Naive thymus-derived CD4-positive, alpha-beta T cell (primary cell): ENCODE measurements around the gene ATAT1. TPM values are rescaled to one million over a fixed set of nuclear protein-coding genes. Genes with fewer than 3 reads are reported as not detected.

ENCODE experiments used
- ATAC-seq: fragments of 150-1000 bp; cut with Tn5 transposase; 2 replicates; pipeline ENCODE4 v1.10.0; 2021; ENCODE audit warnings: mild to moderate bottlenecking, moderate library complexity
- CTCF ChIA-PET: fragments of 350-600 bp; sonication (Branson Sonifier 250); formaldehyde crosslinking; loops from one replicate; lab custom pipeline; 2021; ENCODE audit warnings: antibody characterized with exemption; lab: Charles Lee
- POLR2A ChIA-PET: fragments of 350-600 bp; sonication (Branson Sonifier 250); formaldehyde crosslinking; loops from one replicate; lab custom pipeline; 2021; ENCODE audit warnings: antibody characterized with exemption, inconsistent platforms; lab: Charles Lee
- DNase-seq, 9 donors: peaks; one replicate each; pipeline versions ENCODE4 v3.0.0 to v3.0.0-alpha.2; 2020 to 2022; ENCODE audit warnings: mixed read lengths in 1 of 9
- H3K27ac ChIP-seq: one replicate; pipeline ENCODE4 v1.7.0; 2013; ENCODE audit warnings: mild to moderate bottlenecking, low read depth, low read length, moderate library complexity
- H3K27me3 ChIP-seq, 2 donors: one replicate each; pipeline ENCODE4 v1.7.0; 2013; ENCODE audit warnings: low read length in 2 of 2, mild to moderate bottlenecking in 2 of 2, moderate library complexity in 2 of 2; ENCODE audit not compliant: control insufficient read depth in 2 of 2, insufficient read depth in 2 of 2
- H3K36me3 ChIP-seq, 3 experiments: 1 replicate in 2 of 3; 2 replicates in 1 of 3; pipeline ENCODE4 v1.7.0; 2013; ENCODE audit warnings: low read length in 3 of 3, mild to moderate bottlenecking in 3 of 3, moderate library complexity in 1 of 3; ENCODE audit not compliant: insufficient read depth in 3 of 3, control insufficient read depth in 2 of 3
- H3K4me1 ChIP-seq, 2 donors: one replicate each; pipeline ENCODE4 v1.7.0; 2013; ENCODE audit warnings: low read length in 2 of 2, mild to moderate bottlenecking in 2 of 2, moderate library complexity in 1 of 2; ENCODE audit not compliant: control insufficient read depth in 2 of 2, insufficient read depth in 2 of 2
- H3K4me3 ChIP-seq: 2 replicates; pipeline ENCODE4 v1.7.0; 2013; ENCODE audit warnings: mild to moderate bottlenecking, low read length
- H3K9me3 ChIP-seq, 3 experiments: 1 replicate in 2 of 3; 2 replicates in 1 of 3; pipeline ENCODE4 v1.7.0; 2013; ENCODE audit warnings: low read length in 3 of 3; ENCODE audit not compliant: control insufficient read depth in 2 of 3
- H3K27ac Mint-ChIP-seq, 9 donors: one replicate each; pipeline ENCODE4 v1.8.0; 2020 to 2022; ENCODE audit warnings: mixed read lengths in 9 of 9, mild to moderate bottlenecking in 8 of 9, moderate library complexity in 5 of 9, inconsistent platforms in 2 of 9
- H3K27me3 Mint-ChIP-seq, 5 donors: one replicate each; pipeline ENCODE4 v1.8.0; 2021 to 2022; ENCODE audit warnings: mixed read lengths in 5 of 5, mild to moderate bottlenecking in 1 of 5
- H3K36me3 Mint-ChIP-seq, 5 donors: one replicate each; pipeline ENCODE4 v1.8.0; 2020 to 2022; ENCODE audit warnings: mixed read lengths in 5 of 5, mild to moderate bottlenecking in 3 of 5, inconsistent platforms in 1 of 5
- H3K4me1 Mint-ChIP-seq, 7 donors: one replicate each; pipeline ENCODE4 v1.8.0; 2020 to 2022; ENCODE audit warnings: mixed read lengths in 7 of 7, mild to moderate bottlenecking in 3 of 7, inconsistent platforms in 1 of 7
- H3K4me3 Mint-ChIP-seq, 10 donors: one replicate each; pipeline ENCODE4 v1.8.0; 2020 to 2022; ENCODE audit warnings: mild to moderate bottlenecking in 10 of 10, mixed read lengths in 10 of 10, moderate library complexity in 6 of 10, inconsistent platforms in 2 of 10
- H3K9me3 Mint-ChIP-seq, 11 donors: one replicate each; pipeline ENCODE4 v1.8.0; 2020 to 2022; ENCODE audit warnings: mixed read lengths in 11 of 11, mild to moderate bottlenecking in 4 of 11, inconsistent platforms in 1 of 11, moderate library complexity in 1 of 11
- intact Hi-C, 2 donors: fragments of 100-400 bp; cut with micrococcal nuclease; formaldehyde crosslinking; loops; one replicate each; pipeline ENCODE4 v1.15.1; 2023
- polyA plus RNA-seq, 2 donors: library from polyadenylated mRNA; unstranded; fragments of 300-500 nt; fragmentation: Illumina TruSeq; gene quantifications; one replicate each; pipeline ENCODE4 v1.2.3, GENCODE V29; 2021
- total RNA-seq, 6 experiments: library from RNA in 5 of 6; stranded (reverse) in 5 of 6; gene quantifications; 1 replicate in 5 of 6; 2 replicates in 1 of 6; pipeline ENCODE4 v1.2.3 and lab custom pipeline; 2021 to 2026

The ATAT1 gene
- total and polyA plus RNA-seq, 7 experiments from 2014 or later: 1.3 to 12.0 (median 9.0) TPM

- DNase-seq (peak in 1 of 9 donors; percentile 27), ATAC-seq (no peak)
- peaks cover 5 to 24% of the 10 kb centered on the region in 2 donors for H3K4me1 ChIP-seq
- Mint-ChIP-seq H3K36me3 (peaks cover 24 to 76% (median 32%) of the 10 kb centered on the region in 5 donors), H3K9me3 (peaks cover 0 to 5% (median 0%) of the 10 kb centered on the region in 11 donors), H3K27me3 (no peaks in the 10 kb centered on the region), H3K4me1 (peaks cover 30 to 46% (median 34%) of the 10 kb centered on the region in 7 donors), H3K27ac (peak overlapping the region; percentile 95 to 99 (median 97)), H3K4me3 (peak overlapping the region; percentile 90 to 100 (median 97))
- intact Hi-C loops: loop anchor here (1.0 to 5.0 kb wide), 12 partner anchors 9 to 676 kb away; partner anchors contain the start of genes GNL1 (in 2 of the 2), MDC1 (in 2 of the 2), MRPS18B (in 2 of the 2) and PPP1R10 (in 2 of the 2)
- POLR2A ChIA-PET: interaction anchor here (0.6 to 15.7 kb wide), 16 partner anchors 9 to 188 kb away, joined by 3 to 499 read pairs (median 8); partner anchors contain the start of genes DHX16, MDC1, MRPS18B and NRM
- H3K4me3 ChIP-seq: peak overlapping the region; percentile 98
- H3K36me3 ChIP-seq: peaks cover 3 to 52% (median 16%) of the 10 kb centered on the region in 3 experiments
- no peaks in the 10 kb centered on the region for H3K9me3 ChIP-seq
- no peaks in the 10 kb centered on the region for H3K27me3 ChIP-seq
- H3K27ac ChIP-seq: peak overlapping the region; percentile 95
- CTCF ChIA-PET: interaction anchor here (0.5 to 8.9 kb wide), 8 partner anchors 38 to 412 kb away, joined by 3 to 304 read pairs (median 4); partner anchors contain the start of genes MDC1 and TUBB
Measured at GRCh38 chr6:30681766-30682142, 55.1 kb downstream of the ATAT1 start.

- H3K36me3 Mint-ChIP-seq: peaks cover 24 to 74% (median 29%) of the 10 kb centered on the region in 5 donors
Measured at GRCh38 chr6:30682143-30683117, 55.8 kb downstream of the ATAT1 start.

GRCh38 chr6:30683183-30683979 lies 56.7 kb downstream of the ATAT1 start:
- Histone ChIP-seq H3K4me3 (peak overlapping the region; percentile 98), H3K36me3 (peaks cover 0 to 43% (median 8%) of the 10 kb centered on the region in 3 experiments), H3K27me3 (no peaks in the 10 kb centered on the region), H3K4me1 (peaks cover 13 to 30% of the 10 kb centered on the region in 2 donors), H3K27ac (peak overlapping the region; percentile 95), H3K9me3 (no peaks in the 10 kb centered on the region)
- Mint-ChIP-seq H3K9me3 (peaks cover 0 to 5% (median 0%) of the 10 kb centered on the region in 11 donors), H3K27ac (peak overlapping the region; percentile 95 to 99 (median 97)), H3K27me3 (no peaks in the 10 kb centered on the region), H3K4me1 (peaks cover 38 to 49% (median 42%) of the 10 kb centered on the region in 7 donors), H3K4me3 (peak overlapping the region; percentile 90 to 100 (median 97)), H3K36me3 (peaks cover 24 to 75% (median 29%) of the 10 kb centered on the region in 5 donors)
- ATAC-seq (no peak), DNase-seq (no peak)
- ChIA-PET POLR2A (interaction anchor here (0.6 to 15.7 kb wide), 19 partner anchors 7 to 205 kb away, joined by 3 to 499 read pairs (median 4); partner anchors contain the start of genes DHX16, MDC1, MRPS18B and NRM), CTCF (interaction anchor here (1.0 to 8.9 kb wide), 2 partner anchors 37 to 55 kb away, joined by 3 to 304 read pairs; partner anchors contain the start of genes MDC1 and TUBB)
- intact Hi-C loops: loop anchor here (2.0 to 5.0 kb wide), 4 partner anchors 127 to 474 kb away; partner anchors contain the start of genes CCHCR1 (in 1 of the 2), GNL1 (in 1 of the 2), PRR3 (in 1 of the 2) and TCF19 (in 1 of the 2)

More at GRCh38 chr6:30682143-30683117, 55.8 kb downstream of the ATAT1 start:
- CTCF ChIA-PET: interaction anchor here (0.5 to 8.9 kb wide), 7 partner anchors 13 to 412 kb away, joined by 3 to 304 read pairs (median 3); partner anchors contain the start of genes MDC1 and TUBB
- DNase-seq: peak; percentile 69 to 93 (median 89)
- intact Hi-C loops: loop anchor here (1.0 to 5.0 kb wide), 12 partner anchors 9 to 675 kb away; partner anchors contain the start of genes GNL1 (in 2 of the 2), MDC1 (in 2 of the 2), MRPS18B (in 2 of the 2) and PPP1R10 (in 2 of the 2)
- peaks cover 5 to 24% of the 10 kb centered on the region in 2 donors for H3K4me1 ChIP-seq
- H3K27me3 ChIP-seq: no peaks in the 10 kb centered on the region
- peak overlapping the region; percentile 98 for H3K4me3 ChIP-seq
- peak; percentile 81 for ATAC-seq
- H3K27ac ChIP-seq: peak overlapping the region; percentile 95
- Mint-ChIP-seq H3K27me3 (no peaks in the 10 kb centered on the region), H3K9me3 (peaks cover 0 to 5% (median 0%) of the 10 kb centered on the region in 11 donors), H3K4me1 (peaks cover 30 to 44% (median 34%) of the 10 kb centered on the region in 7 donors), H3K4me3 (peak overlapping the region; percentile 90 to 100 (median 97)), H3K27ac (peak overlapping the region; percentile 95 to 99 (median 97))
- no peaks in the 10 kb centered on the region for H3K9me3 ChIP-seq
- H3K36me3 ChIP-seq: peaks cover 3 to 49% (median 9%) of the 10 kb centered on the region in 3 experiments
- POLR2A ChIA-PET: interaction anchor here (0.6 to 15.7 kb wide), 20 partner anchors 8 to 206 kb away, joined by 3 to 499 read pairs (median 4); partner anchors contain the start of genes DHX16, MDC1, MRPS18B and NRM

DNA sequence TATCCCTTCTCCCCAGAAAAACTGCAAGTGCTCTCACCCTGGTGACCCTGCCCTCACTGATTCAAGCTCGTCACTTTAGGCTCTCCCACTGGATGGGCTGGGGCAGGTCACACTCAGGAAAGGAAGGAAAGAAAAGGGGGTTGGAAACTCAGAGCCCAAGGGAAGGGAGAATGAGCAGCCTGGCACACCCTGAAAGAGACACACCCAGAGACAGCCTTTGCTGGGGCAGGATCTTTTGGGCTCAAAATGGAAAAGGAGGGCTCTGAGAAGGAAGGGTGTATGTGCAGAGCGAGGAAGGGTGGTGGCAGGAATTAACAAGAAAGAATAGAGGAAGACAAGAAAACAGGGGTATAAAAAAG lies 57.3 kb downstream of the ATAT1 start:
- peaks cover 40 to 52% (median 43%) of the 10 kb centered on the region in 7 donors for H3K4me1 Mint-ChIP-seq
- H3K36me3 Mint-ChIP-seq: peaks cover 21 to 73% (median 26%) of the 10 kb centered on the region in 5 donors

More for the DNA sequence above, 57.3 kb downstream of the ATAT1 start:
- peak overlapping the region; percentile 95 for H3K27ac ChIP-seq
- CTCF ChIA-PET: interaction anchor here (8.9 kb wide), 1 partner anchor 36 kb away, joined by 304 read pairs; the partner anchor contains the start of genes MDC1 and TUBB
- ATAC-seq (no peak), DNase-seq (no peak)
- H3K4me1 ChIP-seq: peaks cover 12 to 26% of the 10 kb centered on the region in 2 donors
- Mint-ChIP-seq H3K27me3 (no peaks in the 10 kb centered on the region), H3K27ac (peak overlapping the region; percentile 95 to 99 (median 97)), H3K4me3 (peak overlapping the region; percentile 90 to 100 (median 97)), H3K9me3 (peaks cover 0 to 5% (median 0%) of the 10 kb centered on the region in 11 donors)
- POLR2A ChIA-PET: interaction anchor here (0.6 to 15.7 kb wide), 13 partner anchors 7 to 205 kb away, joined by 3 to 499 read pairs (median 7); partner anchors contain the start of genes MDC1, MRPS18B, NRM and PPP1R10
- no peaks in the 10 kb centered on the region for H3K9me3 ChIP-seq
- intact Hi-C loops: loop anchor here (2.0 to 5.0 kb wide), 4 partner anchors 127 to 473 kb away; partner anchors contain the start of genes CCHCR1 (in 1 of the 2), GNL1 (in 1 of the 2), PRR3 (in 1 of the 2) and TCF19 (in 1 of the 2)
- H3K27me3 ChIP-seq: no peaks in the 10 kb centered on the region
- peaks cover 0 to 43% (median 5%) of the 10 kb centered on the region in 3 experiments for H3K36me3 ChIP-seq
- peak overlapping the region; percentile 98 for H3K4me3 ChIP-seq
